GM12878 (cell line): ENCODE data around the gene PIGS. TPM values are rescaled to one million over a fixed set of nuclear protein-coding genes. Genes with fewer than 3 reads are reported as not detected.

Source experiments
- ATAC-seq: fragments of 200-7000 bp; cut with Tn5 transposase; 3 replicates; pipeline ENCODE4 v1.9.1; 2020; ENCODE audit warnings: mild to moderate bottlenecking, moderate library complexity
- BruUV-seq: library from RNA; stranded (reverse); fragments of 400-500 nt; replicated peaks from 2 replicates; lab custom pipeline; 2021; lab: Mats Ljungman, UMichigan
- CTCF ChIA-PET: fragments of 300-600 bp; sonication (Branson Sonifier 250); formaldehyde crosslinking; extraction: SDS; loops from one replicate; lab custom pipeline; 2021; ENCODE audit warnings: inconsistent platforms; lab: Yijun Ruan, JAX
- POLR2A ChIA-PET: fragments of 350-600 bp; formaldehyde crosslinking; extraction: SDS; loops from one replicate; lab custom pipeline; 2021; ENCODE audit warnings: inconsistent platforms; lab: Charles Lee
- RAD21 ChIA-PET: fragments of 300-600 bp; sonication (Branson Sonifier 250); formaldehyde crosslinking; loops from one replicate; lab custom pipeline; 2023; ENCODE audit warnings: antibody characterized with exemption; ENCODE audit not compliant: unreplicated experiment; lab: Charles Lee
- SMC1A ChIA-PET: fragments of 300-600 bp; sonication (Branson Sonifier 250); formaldehyde crosslinking; loops from one replicate; lab custom pipeline; 2023; ENCODE audit not compliant: unreplicated experiment, uncharacterized antibody; lab: Charles Lee
- DNase-seq: peaks from one replicate; pipeline ENCODE4 v3.0.0-alpha.2; 2011; ENCODE audit warnings: low read depth, low spot score
- FAIRE-seq: peaks from 3 replicates; lab custom pipeline; 2011; peaks lifted over from hg19 to GRCh38; lab: Jason Lieb, UNC
- H2AFZ ChIP-seq: 2 replicates; pipeline ENCODE4 v1.6.0; 2011; ENCODE audit warnings: low read depth, low read length, control low read depth; ENCODE audit not compliant: control insufficient read depth
- H3K27ac ChIP-seq: 2 replicates; pipeline ENCODE4 v1.5.1; 2011; ENCODE audit warnings: control low read depth; ENCODE audit not compliant: control insufficient read depth, insufficient read depth
- H3K27me3 ChIP-seq, 2 experiments: replicated peaks in 1 of 2; 2 replicates each; pipeline versions ENCODE4 v1.6.0 to v1.6.1; 2011; ENCODE audit warnings: low read length in 1 of 2; ENCODE audit not compliant: control insufficient read depth in 2 of 2, insufficient read depth in 2 of 2
- H3K36me3 ChIP-seq, 2 experiments: 2 replicates each; pipeline ENCODE4 v1.5.1; 2011; ENCODE audit warnings: low read length in 1 of 2; ENCODE audit not compliant: control insufficient read depth in 2 of 2, insufficient read depth in 2 of 2
- H3K4me1 ChIP-seq: 2 replicates; pipeline ENCODE4 v1.6.1; 2011; ENCODE audit warnings: mild to moderate bottlenecking, low read length, moderate library complexity, mixed read lengths; ENCODE audit not compliant: control insufficient read depth, insufficient read depth
- H3K4me2 ChIP-seq: 2 replicates; pipeline ENCODE4 v1.6.0; 2011; ENCODE audit warnings: control low read depth; ENCODE audit not compliant: control insufficient read depth, insufficient read depth
- H3K4me3 ChIP-seq: fragments of 200-600 bp; sonication (generic); 2 replicates; pipeline ENCODE4 v1.5.1; 2016
- H3K79me2 ChIP-seq: 2 replicates; pipeline ENCODE4 v1.6.0; 2011; ENCODE audit warnings: low read length; ENCODE audit not compliant: control insufficient read depth, insufficient read depth
- H3K9ac ChIP-seq: 2 replicates; pipeline ENCODE4 v1.8.0; 2011; ENCODE audit warnings: low read length, control low read depth, mixed read lengths; ENCODE audit not compliant: control insufficient read depth, insufficient read depth
- H3K9me3 ChIP-seq: replicated peaks from 3 replicates; pipeline ENCODE4 v1.5.1; 2011; ENCODE audit warnings: mild to moderate bottlenecking, low read length; ENCODE audit not compliant: control insufficient read depth, insufficient read depth
- H4K20me1 ChIP-seq: 2 replicates; pipeline ENCODE4 v1.6.0; 2011; ENCODE audit not compliant: control insufficient read depth, insufficient read depth
- LARP7 ChIP-seq: fragments of 450-650 bp; IDR thresholded peaks from 2 replicates; pipeline ENCODE4 v1.6.1; 2017; ENCODE audit warnings: mild to moderate bottlenecking
- MTA2 ChIP-seq: fragments of 450-650 bp; IDR thresholded peaks from 2 replicates; pipeline ENCODE4 v1.6.1; 2016; ENCODE audit warnings: low read depth, mild to moderate bottlenecking, moderate library complexity
- MXI1 ChIP-seq: fragments of 150-350 bp; IDR thresholded peaks from 2 replicates; pipeline ENCODE4 v1.6.1; 2011; ENCODE audit warnings: low read depth, mild to moderate bottlenecking, inconsistent platforms, low read length, improper control_type of control experiment
- WGBS: methylation state at CpG from one replicate; pipeline ENCODE4 v1.1.6; 2016; ENCODE audit warnings: low lambda C conversion rate; ENCODE audit not compliant: insufficient replicate concordance, insufficient coverage; ENCODE audit errors: missing lambda C conversion rate; 5-methylcytosine and 5-hydroxymethylcytosine counted together
- in situ Hi-C: fragments of 300-500 bp; cut with MboI; formaldehyde crosslinking; loops from 9 replicates; pipeline ENCODE4 v1.14.3; 2018; ENCODE audit warnings: mixed read lengths
- intact Hi-C: fragments of 100-400 bp; cut with micrococcal nuclease; formaldehyde crosslinking; loops from one replicate; pipeline ENCODE4 v1.14.2; 2022; ENCODE audit not compliant: unreplicated experiment
- polyA plus RNA-seq, 11 experiments: library from polyadenylated mRNA; depleted of rRNA in 4 of 11; unstranded in 6 of 11; stranded (reverse) in 5 of 11; fragments of >200 nt; fragmentation: Nextera tagmentation in 4 of 11; fragmentation: Illumina TruSeq in 1 of 11; extraction: Ambion mirVana in 4 of 11; extraction: Trizol in 1 of 11; gene quantifications; 1 replicate in 1 of 11; 2 replicates in 10 of 11; pipeline versions ENCODE4 v1.2.1 to v1.2.3, GENCODE V29; 2011 to 2016; ENCODE audit warnings: inconsistent platforms in 2 of 11, missing spikeins in 2 of 11, low read depth in 1 of 11
- total RNA-seq, 4 experiments: library from RNA; depleted of rRNA in 3 of 4; stranded (reverse); fragments of >200 nt in 3 of 4; fragmentation: Illumina TruSeq in 1 of 4; extraction: Trizol in 1 of 4; gene quantifications; 2 replicates each; pipeline versions ENCODE4 v1.2.1 to v1.2.3, GENCODE V29; 2013 to 2021

The PIGS gene
- total and polyA plus RNA-seq, 10 of the 15 experiments (the other 5 are each of a cell fraction or from before 2014, with no cell fraction given): 27.5 to 73.7 (median 50.7) TPM

DNA sequence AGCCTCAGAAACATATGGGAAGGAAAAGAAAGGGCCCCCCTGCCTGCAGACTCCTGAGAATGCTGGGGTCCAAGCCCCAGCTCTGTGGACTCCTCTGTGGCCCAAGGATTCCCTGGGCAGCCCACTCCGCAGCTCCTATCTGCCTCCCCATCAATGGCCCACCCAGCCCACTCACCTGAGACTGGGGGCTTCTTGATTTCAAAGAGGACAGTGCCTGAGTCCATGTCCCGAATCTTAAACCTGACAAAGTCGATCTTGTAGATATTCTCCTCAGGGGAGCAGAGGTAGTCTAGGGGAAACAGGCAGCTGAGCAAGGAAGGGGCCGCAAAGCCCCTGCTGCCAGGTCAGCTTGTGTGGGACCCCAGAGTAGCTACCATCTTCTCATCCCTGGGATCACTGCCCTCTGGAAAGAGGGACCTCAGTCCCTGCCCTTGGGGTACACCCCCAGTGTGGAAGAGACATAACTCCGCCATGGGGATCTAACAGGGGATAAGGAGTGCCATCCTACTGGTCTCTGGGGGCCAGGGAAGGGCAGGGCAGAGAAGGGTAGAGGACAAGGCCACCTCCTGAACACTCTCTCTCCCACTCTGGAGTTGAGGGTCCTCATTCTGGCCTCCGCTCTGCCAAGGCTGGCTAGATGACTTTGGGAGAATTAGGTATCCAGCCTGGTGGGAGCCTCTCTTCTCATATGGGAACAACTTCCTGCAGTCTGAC, 22.8 kb downstream of the PIGS start:
- peaks cover 3 to 6% of the 10 kb centered on the region in 2 experiments; a peak in 2 of 4 replicates for H3K36me3 ChIP-seq
- ChIA-PET RAD21 (interaction anchor here (0.6 to 8.3 kb wide), 12 partner anchors 9 to 64 kb away, joined by 3 to 102 read pairs (median 6); partner anchors contain the start of genes ALDOC and PIGS), CTCF (interaction anchor here (0.6 to 13.9 kb wide), 16 partner anchors 8 to 369 kb away, joined by 3 to 316 read pairs (median 6); partner anchors contain the start of genes ALDOC, IFT20, PIGS and RSKR), SMC1A (interaction anchor here (0.9 to 6.1 kb wide), 10 partner anchors 21 to 64 kb away, joined by 3 to 89 read pairs (median 5); partner anchors contain the start of gene PIGS), POLR2A (interaction anchor here (0.6 to 9.1 kb wide), 10 partner anchors 9 to 568 kb away, joined by 3 to 148 read pairs (median 8); partner anchors contain the start of genes ALDOC, PIGS and PROCA1)
- H3K27ac ChIP-seq: peak overlapping the region; percentile 73
- whole genome bisulfite sequencing: 65% methylated on average over 6 of the region's 6 CpGs
- peak overlapping the region; percentile 79 for H3K9ac ChIP-seq
- no TSS peak for BruUV-seq
- peaks cover 50% of the 10 kb centered on the region for H3K79me2 ChIP-seq
- no peak for FAIRE-seq
- H3K27me3 ChIP-seq: no peaks in the 10 kb centered on the region
- peak overlapping the region; percentile 98 for H3K4me3 ChIP-seq
- intact Hi-C loops: loop anchor here (1.0 to 10.0 kb wide), 4 partner anchors 50 to 174 kb away; partner anchors contain the start of genes SARM1, SPAG5 and VTN
- H3K4me1 ChIP-seq: peaks cover 38% of the 10 kb centered on the region
- H4K20me1 ChIP-seq: no peaks in the 10 kb centered on the region
- H2AFZ ChIP-seq: no peak overlapping the region
- in situ Hi-C loops: loop anchor here (5.0 to 10.0 kb wide), 2 partner anchors 51 to 174 kb away; partner anchors contain the start of genes SARM1 and VTN
- no peaks in the 10 kb centered on the region for H3K9me3 ChIP-seq
- no peak for ATAC-seq
- TF ChIP-seq LARP7 (no peak), MTA2 (no peak), MXI1 (peak; percentile 43; the same call in 1 of the 2 replicates)
- TF ChIP-seq, all 136 proteins: peak for 1
- no peak for DNase-seq
- peak overlapping the region; percentile 97 for H3K4me2 ChIP-seq
